GM21515 (cell line): ENCODE measurements around the gene MSX1.

Experiments
- ATAC-seq: cut with Tn5 transposase; IDR thresholded peaks from one replicate; pipeline ENCODE4 v1.9.1; 2021; ENCODE audit not compliant: unreplicated experiment

MSX1 gene

DNA sequence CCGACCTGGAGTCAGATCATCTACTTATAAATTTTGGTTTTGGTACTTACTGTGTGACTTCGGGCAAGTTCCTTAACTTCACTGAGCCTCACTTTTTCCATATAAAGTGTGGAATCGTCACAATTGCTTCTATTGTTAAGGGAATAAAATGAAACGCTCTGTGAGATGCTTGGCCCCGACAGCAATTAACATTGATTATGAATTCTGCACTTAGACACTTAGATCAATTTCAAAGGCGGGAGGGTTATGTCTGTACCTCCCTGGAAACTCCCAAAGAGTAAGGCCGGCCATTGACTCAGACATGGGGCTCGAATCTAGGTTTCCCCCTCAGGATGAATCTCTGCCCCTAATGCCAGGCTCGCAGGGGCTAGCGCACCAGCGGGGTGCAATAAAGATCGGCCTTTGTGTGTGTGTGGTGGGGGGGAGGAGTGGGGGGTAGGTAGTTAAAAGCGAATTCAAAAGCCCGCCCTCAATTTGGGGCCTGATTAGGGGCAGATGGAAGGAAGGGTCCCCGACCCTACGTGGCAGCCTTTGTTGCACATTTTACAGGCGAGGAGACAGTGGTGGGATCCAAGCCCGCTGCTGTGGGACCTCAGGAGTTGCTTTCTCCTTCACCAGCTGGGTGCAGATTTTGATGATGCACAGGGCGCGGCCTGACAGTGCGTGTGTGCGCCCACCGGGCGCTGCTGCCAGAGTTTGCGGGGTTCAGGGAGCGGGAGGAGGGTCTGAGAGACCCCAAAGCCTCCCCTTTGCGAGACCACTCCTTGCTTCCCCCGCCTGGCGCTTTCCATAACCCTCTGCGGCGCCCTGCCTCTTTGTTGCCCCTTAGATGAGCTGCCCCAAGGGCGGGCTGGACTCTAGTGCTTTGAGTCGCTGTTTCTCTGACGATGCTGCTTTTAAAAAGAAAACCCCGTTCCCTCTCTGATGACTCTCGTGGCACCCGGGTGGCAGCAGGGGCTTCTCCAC lies 9.6 kb downstream of the MSX1 start:
- ATAC-seq, result no peak

- no peak for ATAC-seq
Measured at GRCh38 chr4:4869731-4870571, 10.5 kb downstream of the MSX1 start.

DNA sequence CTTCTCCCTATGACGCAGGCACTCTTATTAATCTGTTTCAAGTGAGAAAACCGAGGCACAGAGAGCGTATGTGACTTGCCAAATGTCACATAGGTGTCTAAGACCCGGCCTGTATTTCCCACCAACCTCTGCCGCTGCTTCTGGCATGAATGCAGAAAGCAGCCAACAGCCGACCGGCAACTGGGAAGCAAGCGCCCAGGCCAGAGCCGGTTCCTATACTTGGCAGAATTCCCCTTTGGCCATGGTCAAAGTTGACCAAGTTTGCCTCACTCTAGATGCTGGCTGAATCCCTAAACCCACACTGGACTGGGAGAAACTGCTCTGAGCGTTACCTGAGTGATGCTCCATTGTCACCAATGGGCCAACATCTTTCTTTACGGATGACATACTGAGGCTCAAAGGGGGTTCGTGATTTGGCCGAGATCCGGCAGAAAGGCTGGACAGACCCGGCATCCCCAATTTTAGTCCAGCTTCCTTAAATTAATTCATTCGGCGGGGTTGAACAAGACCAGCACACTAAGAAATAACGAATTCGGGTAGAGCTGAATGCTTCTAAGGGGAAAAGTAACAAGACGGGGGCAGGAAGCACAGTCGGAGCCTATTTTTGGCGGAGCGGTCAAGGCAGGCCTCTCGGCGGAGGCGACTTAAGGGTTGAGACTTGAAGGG lies 11.2 kb downstream of the MSX1 start:
- no peak for ATAC-seq

- no peak for ATAC-seq
Measured at GRCh38 chr4:4871242-4871572, 11.7 kb downstream of the MSX1 start.

DNA sequence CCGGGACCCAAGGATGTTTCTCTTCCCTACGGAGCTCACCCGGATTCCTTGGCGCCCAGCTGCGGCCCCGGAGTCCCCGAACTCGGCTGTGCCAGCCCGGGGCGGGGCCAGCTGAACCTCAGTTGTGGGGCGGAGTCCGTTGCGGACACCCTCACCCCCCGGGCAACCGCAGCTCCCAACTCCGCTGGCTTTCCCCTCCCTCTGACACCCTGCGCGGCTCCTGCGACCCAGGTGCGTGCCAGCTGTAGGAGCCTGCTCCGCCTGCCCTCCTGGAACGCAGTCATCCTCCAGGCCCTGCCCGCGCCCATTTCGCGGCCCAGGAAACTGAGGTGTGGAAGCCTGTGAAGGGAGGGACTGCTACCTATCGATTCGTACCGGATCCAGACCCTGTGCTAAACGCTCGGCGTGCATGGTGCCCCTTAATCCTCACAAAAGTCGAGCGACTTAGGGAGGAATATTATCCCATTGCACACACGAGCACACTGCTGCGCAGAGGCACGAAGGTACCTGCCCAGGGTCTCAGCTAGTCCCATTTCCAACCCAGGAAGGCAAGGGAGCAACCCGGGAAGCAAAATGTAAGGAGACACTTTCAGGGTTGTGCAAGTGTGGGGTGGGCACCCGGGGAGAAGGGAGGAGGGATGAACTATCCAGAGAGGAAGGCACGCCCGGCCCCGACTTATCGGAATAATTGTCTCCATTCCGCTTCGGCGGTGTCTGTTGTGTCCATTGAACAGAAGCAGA lies 12.3 kb downstream of the MSX1 start:
- ATAC-seq, result no peak

DNA sequence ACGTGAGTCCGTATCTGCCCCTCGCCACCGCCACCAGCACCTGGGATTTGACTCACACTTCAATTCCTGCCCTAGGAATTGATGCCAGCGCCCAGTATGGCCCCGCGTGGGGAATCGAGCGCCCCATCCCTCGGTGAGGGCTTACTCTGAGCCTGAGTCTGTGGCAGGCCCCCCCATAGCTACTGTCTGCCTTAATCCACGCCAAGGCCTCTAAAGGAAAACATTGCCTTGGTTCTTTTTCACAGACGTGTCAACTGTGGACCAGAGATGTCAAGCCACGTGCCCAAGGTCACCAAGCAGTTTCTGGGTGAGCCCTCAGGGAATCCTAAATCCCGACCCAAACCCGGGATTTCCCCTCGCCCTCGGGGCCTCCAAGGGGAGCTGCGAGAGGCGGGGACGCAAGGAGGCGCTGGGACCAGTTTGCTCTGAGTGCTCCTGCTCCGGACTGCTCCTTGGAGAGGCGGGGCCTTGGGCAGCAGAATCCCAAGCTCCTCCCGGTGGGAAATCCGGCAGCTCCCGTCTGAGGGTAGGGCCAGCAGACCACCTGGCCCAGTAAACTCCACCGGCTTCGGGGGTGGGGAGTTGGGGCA lies 12.9 kb downstream of the MSX1 start:
- no peak for ATAC-seq

GRCh38 chr4:4873203-4873602 lies 13.7 kb downstream of the MSX1 start:
- ATAC-seq, result no peak

- ATAC-seq, result no peak
Measured at GRCh38 chr4:4874254-4874653, 14.8 kb downstream of the MSX1 start.

DNA sequence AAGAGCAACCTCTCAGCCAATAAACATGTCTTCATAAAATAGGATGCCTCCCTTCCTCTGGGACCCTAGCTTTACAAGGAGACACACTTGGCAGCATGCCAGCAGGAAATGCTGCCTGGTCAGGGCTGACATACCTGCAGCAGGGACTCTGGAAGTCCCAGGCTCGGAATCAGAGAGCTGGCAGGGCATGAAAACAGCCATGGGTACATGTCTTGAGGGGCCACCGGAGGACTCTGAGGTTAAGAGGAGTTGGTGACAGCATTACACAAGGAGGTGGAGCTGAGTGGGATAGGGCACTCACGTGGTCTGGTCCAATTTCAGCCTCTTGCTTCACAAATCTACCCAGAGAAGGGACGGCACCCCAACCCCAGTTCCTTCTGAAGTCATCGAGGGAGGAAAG lies 15.7 kb downstream of the MSX1 start:
- ATAC-seq, result no peak

DNA sequence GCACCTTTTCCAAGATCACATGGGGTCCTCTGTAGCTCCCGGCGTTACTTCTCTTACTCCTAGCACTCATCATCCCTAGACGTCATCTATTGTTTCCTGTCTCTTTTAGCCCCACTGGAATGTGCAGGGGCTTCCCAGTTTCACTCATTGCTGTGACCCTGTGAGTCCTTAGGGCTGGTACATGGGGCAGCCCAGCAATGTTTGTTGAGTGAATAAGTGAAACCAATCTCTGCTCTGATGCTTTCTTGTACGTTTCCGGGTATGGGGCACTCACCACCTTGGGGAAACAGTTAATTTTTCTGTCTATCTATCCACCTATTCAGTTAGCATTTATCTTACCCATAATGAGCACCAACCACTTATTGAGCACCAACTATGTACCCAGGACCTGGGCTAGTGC lies 16.1 kb downstream of the MSX1 start:
- no peak for ATAC-seq

DNA sequence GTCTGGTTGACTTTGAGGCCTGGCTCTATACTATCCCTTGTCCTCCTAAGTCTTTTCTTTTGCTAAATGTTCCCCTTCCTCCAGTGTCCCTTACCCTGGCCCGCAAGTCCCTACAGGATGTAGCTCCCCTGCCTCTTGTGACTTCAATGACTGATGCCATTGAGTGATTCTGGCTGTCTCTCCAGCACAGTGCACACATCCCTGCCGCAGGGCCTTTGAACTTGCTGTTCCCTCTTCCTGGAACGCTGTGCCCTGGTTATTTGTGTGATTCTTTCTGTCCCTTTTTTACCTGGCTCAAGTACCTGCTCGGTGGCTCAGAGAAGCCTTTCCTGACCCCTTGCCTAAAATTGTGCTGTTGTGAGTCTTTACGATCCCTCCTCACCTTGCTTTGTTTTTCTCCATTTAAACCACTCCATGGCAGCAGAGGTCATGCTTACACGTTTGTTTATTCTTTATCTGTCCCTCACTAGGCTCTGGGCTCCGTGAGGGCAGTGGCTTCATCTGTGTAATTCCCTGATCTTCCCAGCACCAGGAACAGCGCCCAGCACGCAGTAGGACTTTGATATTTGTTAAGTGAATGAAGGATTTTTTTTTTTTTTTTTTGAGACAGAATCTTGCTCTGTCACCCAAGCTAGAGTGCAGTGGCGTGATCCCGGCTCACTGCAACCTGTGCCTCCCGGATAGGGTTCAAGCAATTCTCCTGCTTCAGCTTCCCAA lies 17.6 kb downstream of the MSX1 start:
- no peak for ATAC-seq

- ATAC-seq, result no peak
Measured at GRCh38 chr4:4880492-4880891, 21.0 kb downstream of the MSX1 start.

GRCh38 chr4:4881432-4881831 lies 22.0 kb downstream of the MSX1 start:
- no peak for ATAC-seq

DNA sequence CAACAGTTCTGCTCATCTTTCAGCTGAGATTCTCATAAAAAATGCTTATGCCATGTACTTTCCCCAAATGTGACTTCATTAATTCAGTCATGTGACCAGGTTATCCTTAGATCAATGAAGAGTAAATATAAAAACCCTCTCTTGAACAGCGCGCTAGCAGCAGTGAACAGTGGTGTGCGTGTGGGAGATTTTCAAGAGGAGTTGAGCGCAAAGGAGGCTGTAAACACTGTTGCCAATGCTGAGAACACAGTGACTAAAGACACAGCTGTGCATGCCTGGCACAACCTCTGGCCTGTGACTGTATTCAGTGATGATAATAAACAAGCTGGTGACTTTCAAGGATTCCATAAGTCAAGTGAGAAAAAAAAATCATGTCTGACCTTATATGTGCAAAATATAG lies 25.1 kb downstream of the MSX1 start:
- no peak for ATAC-seq

DNA sequence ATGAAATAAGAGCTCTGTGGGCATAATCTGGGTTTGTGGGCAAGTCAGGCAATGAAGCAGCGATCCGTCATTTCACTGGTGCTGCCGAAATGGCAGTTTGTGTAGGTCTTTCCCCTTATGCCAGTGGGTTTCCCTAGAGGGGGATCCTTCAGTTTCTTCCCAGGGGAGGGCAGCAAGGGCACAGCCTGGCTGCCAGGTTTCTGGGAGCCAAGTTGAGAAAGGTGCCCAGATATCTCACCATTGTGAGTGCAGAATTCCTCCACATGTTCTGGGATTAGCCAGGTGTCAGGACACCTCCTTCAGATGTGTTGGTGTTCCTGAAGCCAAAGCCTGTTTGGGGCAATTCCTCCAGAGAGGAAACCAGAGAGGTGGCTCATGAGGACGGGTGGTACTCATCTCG lies 28.0 kb downstream of the MSX1 start:
- no peak for ATAC-seq

- ATAC-seq, result no peak
Measured at GRCh38 chr4:4888695-4889094, 29.2 kb downstream of the MSX1 start.

- no peak for ATAC-seq
Measured at GRCh38 chr4:4889781-4890180, 30.3 kb downstream of the MSX1 start.

DNA sequence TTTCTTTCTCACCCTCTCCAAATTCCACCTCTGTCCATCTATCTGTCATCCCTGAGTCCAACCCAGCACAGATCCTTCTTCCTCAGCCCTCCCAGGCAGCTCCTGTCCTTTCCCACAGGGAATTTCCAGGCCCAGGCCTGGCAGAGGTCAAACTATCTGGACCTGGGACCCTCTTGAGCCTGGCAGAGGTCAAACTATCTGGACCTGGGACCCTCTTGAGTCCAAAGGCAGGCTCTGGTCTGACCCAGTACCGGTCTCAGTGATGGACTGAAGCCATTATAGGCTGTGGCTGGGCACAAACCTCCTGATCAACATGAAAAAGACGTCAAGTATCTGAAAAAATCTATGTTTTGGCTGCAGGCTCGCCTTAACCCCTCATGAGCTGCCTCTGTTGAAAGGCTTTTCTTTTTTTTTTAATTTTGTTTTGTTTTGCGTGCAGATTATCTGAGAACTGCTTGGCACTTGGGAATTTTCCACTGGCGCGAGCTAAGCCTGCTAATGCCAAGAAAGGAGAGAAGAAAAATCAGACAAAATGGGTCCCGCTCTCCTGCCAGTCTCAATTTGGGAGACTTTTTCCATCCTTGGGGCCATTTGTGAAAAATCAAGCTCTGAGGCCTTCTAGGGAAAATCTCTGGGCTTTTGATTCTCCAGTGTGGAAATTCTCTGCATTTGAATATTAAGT lies 31.2 kb downstream of the MSX1 start:
- no peak for ATAC-seq

- ATAC-seq, result no peak
Measured at GRCh38 chr4:4893721-4894120, 34.3 kb downstream of the MSX1 start.
